ENCODE results near the gene TLE1.
A peak's percentile ranks its signal among the peaks of the same experiment; 100 is the strongest.
"Not testable (repeated sequence)": the region's sequence is repeated elsewhere in the genome, so short reads cannot be mapped to it uniquely, and the experiment has no call there.

Gene TLE1

DNA sequence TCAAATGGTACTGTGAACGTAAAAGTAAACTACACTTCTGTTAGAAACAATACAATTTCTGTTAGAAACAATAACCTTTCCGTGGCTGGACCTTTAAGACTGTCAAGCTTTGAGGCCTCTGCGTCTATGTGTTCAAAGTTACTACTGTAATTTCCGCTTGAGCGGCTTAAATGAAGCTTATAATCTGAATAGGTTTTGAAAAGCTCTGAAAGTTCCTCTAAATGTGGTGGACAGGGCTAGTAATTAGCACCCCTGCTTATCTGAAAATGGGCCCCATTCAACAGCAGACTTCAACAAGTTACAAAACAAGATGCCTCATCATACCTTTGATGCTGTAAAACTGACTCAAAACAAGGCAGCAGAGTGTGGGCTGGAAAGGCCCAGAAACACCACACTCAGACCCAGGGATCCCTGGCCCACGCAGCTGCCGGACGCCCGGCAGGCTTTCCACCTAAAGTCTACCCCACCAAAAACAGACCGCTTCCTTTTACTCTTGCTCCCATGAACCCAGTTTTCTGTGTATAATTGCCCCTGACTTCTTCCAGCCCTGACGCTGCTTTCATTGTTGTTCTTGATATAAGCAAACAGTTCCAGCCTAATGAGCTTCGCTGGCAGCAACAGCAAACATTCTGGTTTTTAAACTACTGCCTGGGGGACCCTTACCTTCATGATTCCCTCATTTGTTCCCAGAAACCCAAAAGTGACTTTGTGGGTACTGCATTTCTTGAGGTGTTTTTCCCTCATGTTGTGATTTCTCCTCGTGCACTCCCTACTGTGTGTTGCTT is 66.7 kb downstream of the TLE1 start:
- no peak for DNase-seq (ENCODE audit: low read depth, low spot score)

DNA sequence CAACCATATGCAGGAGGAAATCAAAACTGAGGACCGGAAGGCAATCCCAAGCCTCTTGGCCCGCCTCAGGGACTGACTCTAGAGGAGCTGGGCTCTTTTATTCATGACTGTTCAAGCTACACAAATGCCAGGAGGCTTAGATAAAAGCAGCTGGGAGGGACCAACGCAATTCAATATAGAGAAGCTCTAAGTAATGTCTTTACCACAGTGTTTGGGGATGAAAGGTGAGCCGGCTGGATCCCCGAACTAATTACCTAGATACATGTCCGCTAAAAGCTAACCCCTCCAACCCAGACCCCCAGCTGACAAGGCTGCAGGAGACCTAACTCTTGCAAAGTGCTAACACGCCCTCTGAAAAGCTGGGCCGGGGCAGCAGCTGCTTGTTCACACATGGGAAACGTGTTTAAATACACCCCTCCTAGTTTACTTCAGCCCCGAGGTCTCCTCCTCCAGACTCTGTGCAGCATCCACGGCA is 67.5 kb downstream of the TLE1 start:
- no peak for DNase-seq (ENCODE audit: low read depth, low spot score)

DNA sequence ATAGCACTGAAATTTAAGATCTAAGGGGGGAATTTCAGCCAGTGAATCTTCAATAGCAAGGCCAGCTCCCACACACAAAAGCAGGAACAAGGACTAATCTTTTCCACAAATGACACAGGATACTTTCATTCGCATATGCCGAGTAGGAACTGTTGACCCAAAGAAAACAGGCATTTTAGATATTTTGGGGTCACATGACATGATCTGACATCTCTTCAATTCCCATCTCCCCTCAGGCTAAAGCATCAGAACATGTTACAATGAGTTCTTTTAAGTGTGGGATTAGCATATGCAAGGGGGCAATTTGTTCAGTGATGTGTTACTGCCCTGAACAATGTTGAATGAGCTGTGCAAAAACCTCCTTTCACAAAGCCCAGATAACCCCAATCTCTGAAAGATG is 68.2 kb downstream of the TLE1 start:
- DNase-seq (ENCODE audit: low read depth, low spot score): no peak

DNA sequence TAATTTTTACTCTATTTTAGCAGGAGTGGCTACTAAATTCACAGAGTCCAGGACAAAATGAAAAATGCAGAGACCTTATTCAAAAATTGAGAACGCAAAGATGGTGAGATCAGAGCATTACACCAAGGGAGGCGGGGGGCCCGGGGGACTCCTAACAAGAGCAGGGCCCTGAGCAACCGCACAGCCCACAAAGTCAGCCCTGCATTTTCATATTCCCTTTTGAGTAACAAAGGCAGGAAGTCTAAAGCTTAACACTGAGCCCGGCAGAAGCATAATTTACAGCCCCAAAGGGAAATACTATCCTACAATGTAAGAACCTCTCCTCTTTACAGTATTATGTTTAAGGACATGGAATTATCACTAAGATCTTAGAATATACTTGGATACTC is 69.4 kb downstream of the TLE1 start:
- DNase-seq (ENCODE audit: low read depth, low spot score): no peak

DNA sequence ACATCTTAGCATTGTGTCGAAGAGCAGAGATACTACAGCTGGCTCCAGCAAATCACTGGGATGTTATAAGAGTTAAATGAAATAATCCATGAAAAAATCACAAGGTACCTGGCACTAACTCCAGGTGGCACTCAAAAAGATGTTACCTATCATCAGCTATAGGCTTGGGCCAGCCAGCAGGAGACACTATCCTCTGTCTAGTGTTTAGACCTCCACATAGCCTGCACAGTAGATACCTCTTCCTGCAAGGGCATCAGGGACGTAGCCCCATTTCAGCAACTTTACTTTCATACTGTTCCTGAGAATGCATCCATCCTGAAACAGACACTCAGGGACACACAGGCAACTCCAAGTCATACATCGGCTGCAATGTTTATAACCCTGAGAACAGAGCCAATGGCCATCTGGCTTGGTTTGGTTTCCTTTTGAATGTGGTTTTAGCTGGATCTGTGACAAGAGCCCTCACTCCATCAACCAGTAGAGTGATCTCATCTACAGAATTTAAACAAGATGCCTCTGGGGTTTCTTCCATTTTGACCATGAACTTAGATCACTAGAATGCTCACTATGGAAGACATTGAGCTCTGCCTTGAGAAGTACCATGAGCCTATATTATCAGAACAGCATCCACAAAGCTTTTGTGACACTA is 69.9 kb downstream of the TLE1 start:
- no peak for DNase-seq (ENCODE audit: low read depth, low spot score)

DNA sequence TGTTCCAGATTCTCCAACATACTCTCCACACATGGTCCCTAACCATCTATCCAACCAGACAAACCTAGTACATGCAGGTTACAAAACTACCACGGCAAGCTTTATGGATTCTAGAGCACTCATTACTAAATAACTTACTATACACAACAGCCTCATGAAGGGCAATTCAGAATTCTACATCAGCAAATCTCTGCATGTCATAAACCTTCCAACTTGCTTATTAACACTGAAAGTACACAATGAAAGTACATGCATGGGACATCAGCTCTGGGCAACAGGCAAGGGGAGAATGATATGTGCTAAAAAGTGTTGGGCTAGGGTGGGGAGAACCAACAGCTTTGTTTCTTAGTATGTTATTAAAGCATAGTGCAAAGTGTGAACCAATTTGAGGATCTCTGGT is 70.4 kb downstream of the TLE1 start:
- no peak for DNase-seq (ENCODE audit: low read depth, low spot score)

DNA sequence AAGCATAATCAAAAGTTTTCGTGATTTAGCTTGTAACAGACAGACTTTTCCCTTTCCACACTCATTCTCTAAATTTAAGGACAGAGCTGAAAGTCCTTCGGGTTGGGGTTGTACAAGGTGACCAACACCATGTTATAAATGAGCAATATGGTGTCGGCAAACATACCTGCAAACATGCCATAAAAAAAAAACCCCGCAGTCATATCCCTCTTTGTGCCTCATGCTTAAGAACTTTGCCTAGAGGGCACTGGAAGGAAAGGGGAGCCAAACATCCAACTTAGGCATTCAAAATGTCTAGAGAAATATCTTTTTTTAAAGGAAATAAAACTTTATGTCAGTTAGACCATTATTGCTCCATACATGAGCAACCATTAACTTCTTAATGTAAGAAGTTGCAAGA is 73.2 kb downstream of the TLE1 start:
- no peak for DNase-seq (ENCODE audit: low read depth, low spot score)

DNA sequence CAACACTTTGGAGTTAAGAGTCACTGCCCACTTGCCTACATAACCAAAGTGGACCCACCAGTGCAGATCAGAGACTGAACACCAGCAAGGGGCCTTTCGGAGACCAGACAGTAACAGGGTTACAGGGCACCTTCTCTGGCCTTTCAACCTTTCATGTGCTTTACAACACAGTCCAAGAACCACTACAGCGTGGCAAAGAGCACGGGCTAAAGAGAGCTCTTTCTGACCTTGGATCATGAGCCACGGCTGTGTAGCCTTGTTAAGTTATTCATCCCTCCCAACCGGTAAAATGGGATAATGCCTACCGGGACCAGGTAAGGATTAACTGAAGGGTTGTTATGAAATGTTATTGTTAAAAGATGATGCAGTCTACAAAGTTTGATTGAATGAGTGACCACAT is 75.0 kb downstream of the TLE1 start:
- no peak for DNase-seq (ENCODE audit: low read depth, low spot score)

DNA sequence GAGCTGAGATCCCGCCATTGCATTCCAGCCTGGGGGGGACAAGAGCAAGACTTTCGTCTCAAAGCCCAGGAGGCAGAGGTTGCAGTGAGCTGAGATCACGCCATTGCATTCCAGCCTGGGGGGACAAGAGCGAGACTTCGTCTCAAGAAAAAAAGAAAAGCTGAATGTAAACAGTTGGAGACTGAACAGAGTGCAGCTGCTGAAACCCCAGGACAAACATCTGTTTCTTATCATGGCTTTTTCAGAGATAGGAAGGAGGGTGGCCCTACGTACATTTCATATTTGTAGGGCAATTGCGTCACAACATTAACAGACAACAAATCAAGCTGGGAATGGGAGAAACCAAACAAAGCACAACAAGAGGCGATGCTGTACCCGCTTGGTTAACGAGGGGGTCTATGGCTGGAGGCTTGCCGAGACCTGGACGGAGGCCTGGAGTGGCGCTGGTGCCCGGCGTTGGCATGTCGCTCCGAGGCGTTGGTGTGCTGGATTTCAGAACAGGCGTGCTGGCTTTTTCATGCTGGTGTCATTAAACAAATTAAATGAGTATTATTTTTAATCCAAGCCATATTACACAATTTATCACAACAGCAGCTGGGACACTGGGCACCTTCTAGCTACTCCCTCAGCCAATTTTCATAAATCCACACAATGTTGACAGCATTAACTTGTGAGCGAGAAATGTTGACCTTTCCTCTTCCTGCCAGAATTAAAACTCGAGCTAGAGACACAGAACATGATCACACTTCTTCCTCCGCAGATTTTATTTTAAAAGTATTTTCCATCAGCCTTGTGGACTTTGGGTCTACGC is 76.1 kb downstream of the TLE1 start:
- peak; percentile 78 for DNase-seq (ENCODE audit: low read depth, low spot score)

DNA sequence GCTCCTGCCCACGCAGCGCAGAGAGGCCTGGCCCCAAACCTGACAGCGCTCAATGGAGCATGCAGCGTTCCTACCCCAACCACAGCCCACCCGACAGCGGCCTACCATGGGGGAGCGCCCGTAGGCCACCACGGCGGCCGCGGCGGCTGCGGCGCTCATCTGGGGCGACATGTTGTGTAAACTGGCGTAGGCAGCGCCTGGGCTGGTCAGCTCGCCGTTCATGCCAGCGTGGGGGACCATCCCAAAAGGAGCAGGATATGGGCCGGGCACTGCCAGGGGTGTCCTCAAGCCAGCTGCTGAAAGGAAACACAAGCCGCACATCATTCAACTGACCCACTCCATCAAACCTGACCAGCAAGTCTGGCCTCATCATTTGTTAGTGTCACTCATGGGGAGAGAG is 77.7 kb downstream of the TLE1 start:
- no peak for DNase-seq (ENCODE audit: low read depth, low spot score)

DNA sequence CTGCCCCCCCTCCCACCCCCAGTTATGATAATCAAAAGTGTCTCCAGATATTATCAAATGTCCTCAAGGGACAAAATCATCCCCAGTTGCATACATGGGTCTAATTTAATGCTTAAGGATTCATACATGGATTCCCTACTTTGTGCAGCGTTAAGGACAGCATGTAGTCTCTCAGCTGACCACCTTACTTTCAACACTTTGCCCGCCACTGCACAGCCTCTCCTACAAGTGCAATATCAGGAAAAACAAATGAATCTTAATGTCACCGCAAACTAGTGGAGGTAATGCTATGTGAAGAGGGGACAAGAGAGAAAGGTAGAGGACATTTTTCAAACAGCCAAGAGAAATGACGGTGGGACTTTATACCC is 78.6 kb downstream of the TLE1 start:
- no peak for DNase-seq (ENCODE audit: low read depth, low spot score)

DNA sequence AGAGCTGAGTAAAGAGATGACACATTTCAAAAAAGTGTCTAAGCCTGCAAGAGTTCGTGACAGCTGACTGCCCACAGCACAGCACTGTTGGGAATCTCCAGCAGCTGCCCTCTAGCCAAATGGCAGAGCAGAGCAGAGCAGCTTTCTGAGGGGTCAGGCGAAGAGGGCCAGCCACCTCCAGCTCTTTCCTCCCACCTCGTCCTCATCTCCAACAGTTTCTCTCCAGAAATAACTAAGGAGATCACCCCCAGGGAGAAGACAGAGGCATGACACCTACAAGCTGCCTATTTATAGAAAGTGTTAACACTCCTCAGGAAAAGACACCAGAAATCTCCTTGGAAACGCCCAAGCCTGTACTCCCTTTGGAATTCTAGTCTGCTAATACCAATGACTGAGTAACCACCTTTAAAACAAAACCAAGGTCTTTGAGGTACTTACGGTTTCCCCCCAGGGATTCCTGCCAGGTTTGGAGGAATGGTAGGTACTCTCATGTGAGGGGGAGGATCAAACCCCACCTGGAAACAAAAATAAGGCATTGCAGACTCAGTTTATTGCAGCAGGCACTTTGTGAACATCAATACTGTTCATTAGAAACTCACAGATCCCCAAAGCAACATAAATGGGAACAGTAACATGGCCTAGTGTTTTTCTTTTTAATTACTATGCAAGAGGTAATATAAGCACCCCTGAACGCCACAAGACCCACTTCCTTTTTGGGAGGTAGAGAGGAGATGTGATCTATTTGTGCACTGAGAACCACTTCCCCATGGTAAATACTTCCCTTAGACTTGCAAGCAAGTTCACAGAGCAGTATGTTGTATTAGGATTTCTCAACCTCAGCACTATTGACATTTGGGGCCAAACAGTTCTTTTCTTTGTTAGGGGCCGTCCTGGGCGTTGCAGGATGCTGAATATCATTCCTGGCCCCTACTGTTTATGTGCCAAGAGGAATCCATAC is 79.3 kb downstream of the TLE1 start:
- no peak for DNase-seq (ENCODE audit: low read depth, low spot score)

DNA sequence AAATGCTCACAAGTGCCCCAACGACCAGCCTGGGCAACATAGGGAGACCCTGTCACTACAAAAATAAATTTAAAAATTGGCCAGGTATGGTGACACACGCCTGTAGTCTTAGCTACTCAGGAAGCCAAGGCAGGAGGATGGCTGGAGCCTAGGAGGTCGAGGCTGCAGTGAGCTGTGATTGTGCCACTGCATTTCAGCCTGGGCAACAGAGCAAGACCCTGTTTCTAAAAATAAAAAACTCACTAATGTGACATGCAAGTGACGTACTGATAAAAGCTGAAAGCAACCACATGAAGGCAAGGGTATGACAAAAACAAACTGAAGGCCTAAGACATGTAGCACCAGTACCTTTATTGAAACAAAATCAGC is 81.1 kb downstream of the TLE1 start:
- DNase-seq (ENCODE audit: low read depth, low spot score): no peak

DNA sequence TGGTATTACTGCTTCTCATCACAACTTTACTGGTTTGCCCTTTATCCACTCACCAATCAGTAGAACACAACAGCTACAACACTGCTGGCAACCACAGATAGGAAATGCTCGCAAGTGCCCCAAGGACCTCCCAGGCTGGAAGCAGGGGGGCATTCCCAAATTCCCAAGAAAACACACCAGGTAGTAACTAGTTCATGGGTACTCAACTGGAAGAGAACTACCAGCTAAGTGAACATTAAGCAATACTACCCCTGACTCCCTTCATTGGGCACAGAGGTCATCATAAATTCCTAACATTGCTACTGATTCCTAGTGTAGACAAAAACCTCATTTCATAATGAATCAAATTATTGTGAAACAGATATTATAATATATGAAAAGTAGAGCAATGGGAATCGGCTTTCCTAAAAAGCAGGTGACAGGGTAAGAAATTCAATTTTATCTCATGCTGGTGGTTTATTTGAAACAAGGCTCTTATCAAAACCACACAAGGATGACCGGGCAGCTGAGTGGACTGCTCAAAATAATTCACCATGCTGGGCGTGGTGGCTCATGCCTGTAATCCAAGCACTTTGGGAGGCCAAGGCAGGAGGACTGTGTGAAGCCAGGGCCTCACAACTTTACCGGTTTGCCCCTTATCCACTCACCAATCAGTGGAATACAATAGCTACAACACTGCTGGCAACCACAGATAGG is 81.6 kb downstream of the TLE1 start:
- DNase-seq (ENCODE audit: low read depth, low spot score): no peak

DNA sequence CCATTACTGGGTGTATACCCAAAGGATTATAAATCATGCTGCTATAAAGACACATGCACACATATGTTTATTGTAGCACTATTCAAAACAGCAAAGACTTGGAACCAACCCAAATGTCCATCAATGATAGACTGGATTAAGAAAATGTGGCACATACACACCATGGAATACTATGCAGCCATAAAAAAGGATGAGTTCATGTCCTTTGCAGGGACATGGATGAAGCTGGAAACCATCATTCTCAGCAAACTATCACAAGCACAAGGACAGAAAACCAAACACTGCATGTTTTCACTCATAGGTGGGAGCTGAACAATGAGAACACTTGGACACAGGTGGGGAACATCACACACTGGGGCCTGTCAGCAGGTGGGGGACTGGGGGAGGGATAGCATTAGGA is 83.1 kb downstream of the TLE1 start:
- DNase-seq (ENCODE audit: low read depth, low spot score): not testable (repeated sequence)

DNA sequence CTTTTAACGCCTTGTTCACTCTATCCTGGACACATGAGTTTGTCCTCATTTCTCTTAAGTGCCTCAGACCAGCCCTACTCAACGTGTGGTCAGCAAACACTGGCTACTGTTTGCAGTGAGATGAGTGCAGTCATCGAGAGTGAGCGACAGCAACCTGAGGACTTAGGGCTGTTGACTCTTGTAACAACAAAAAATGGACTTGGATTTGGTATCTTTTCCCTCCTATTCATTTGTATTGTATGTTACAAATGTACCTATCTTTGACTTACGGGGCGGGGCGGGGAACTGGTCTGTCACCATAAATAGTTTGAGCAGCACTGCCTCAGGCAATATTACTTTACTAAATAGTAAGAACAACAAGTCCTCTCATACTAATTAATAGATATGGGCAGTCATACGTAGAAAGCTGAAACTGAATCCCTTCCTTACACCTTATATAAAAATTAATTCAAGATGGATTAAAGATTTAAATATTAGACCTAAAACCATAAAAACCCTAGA is 84.1 kb downstream of the TLE1 start:
- DNase-seq (ENCODE audit: low read depth, low spot score): no peak

DNA sequence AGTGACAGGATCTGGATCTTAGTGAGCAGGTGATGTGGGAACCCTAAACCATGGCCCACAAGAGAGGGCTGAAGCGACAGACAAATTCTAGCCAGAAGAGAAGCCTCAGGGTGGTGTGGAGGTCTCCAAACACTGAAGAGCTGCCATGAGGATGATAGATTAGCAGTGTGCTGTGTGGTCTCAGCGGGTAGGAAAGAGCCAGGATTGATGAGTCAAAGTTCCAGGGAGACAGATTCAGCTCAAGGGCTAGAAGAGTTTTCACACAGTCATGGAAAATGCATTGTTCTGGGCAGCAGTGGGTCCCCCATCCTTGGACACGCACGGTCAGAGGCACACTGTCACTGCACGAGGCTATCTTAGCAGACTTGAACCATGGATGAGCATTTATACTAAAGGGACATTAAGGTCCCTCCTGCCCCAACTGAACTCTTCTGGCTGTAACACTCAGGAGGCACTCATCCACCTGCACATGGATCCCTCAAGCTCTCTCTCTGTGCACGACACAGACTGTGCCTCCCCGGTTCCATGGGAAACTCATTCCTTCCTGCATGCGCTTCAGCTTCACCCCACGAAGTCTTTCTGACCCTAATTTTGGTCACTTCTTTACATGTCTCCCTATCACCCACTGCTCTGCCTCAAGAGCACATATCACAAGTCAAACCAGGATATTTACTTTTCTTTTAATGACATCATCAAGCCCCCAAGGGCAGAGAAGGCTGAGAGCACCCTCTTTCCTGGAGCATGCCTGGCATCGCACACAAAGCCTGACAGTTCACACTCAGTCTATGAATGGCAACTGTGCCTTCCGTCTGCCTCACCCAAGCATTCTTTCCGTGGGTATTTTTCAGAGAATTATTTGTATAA is 84.8 kb downstream of the TLE1 start:
- DNase-seq (ENCODE audit: low read depth, low spot score): no peak

DNA sequence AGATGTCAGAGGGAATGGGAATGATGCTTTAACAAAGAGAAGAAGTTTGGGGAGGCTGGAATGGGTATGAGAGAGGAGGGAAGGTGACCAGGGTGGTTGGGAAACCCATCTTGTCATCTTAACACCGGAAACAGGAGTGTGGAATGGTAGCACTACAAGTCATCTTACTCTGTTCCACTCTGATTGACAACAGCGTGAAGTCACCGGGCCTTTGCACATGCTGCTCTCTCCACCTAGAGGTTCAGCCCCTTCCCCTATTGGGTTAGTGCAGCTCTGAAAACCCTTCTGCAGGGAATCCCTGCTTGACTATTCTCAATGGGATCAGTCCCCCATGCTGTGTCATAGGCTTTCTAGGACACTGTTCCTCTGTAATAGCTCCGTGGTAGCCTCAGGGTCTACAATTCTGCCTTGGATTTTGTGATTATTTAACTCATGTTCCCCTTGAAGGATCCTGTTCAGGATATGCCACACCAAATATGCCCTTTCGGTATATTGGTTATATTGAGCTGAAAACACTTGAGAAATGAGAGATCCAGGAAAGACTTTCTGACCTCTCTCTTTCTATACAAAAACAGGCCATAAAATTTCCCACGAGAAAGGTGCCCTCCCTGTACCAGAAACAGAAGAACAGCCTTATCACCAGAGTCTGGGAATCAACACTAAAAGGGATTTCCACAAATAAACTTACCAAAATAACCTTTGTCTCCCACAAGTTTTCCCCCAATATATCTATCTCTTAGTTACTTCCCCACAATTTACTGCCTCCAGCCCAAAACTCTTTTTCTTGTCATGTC is 86.3 kb downstream of the TLE1 start:
- no peak for DNase-seq (ENCODE audit: low read depth, low spot score)

All from smooth muscle cell of the brain vasculature (primary cell).